ENCODE data around the gene HSD17B3. TPM values are rescaled to one million over a fixed set of nuclear protein-coding genes. Genes with fewer than 3 reads are reported as not detected.
"Not testable (repeated sequence)": the region's sequence is repeated elsewhere in the genome, so short reads cannot be mapped to it uniquely, and the experiment has no call there.

Gene HSD17B3
- polyA plus RNA-seq, 12 donors, result 0.20 to 2.7 (median 0.52) TPM; not detected in 2

GRCh38 chr9:96236854-96237550, 65.0 kb downstream of the HSD17B3 start:
- DNase-seq, result no peak

GRCh38 chr9:96236337-96236736, 65.6 kb downstream of the HSD17B3 start:
- not testable (repeated sequence) for DNase-seq

- peak; percentile 83 for DNase-seq
Observed at GRCh38 chr9:96232539-96233241, 69.3 kb downstream of the HSD17B3 start.

- no peak for DNase-seq
Observed at GRCh38 chr9:96232164-96232538, 69.8 kb downstream of the HSD17B3 start.

- DNase-seq, result no peak
Observed at GRCh38 chr9:96230002-96230401, 72.0 kb downstream of the HSD17B3 start.

DNA sequence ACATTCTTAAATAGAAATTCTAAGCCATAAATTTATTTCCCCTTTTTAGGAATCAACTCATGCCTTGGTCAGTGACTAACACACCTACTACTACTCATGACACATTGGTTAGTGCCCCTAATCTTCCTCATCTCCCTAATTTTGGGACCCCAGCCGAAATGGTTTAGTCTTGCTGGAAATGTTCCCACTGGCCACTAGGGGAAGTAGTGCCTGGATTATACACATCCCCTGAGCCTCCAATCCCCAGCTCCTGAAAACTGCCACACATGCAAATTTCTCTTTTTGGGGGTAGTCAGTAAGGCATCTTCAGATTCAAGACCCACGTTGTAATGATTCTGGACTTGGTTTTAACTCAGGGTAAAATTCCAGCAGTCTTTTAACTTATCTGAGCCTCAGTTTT, 79.8 kb downstream of the HSD17B3 start:
- DNase-seq, result no peak

- no peak for DNase-seq
Observed at GRCh38 chr9:96219900-96220257, 82.1 kb downstream of the HSD17B3 start.

DNA sequence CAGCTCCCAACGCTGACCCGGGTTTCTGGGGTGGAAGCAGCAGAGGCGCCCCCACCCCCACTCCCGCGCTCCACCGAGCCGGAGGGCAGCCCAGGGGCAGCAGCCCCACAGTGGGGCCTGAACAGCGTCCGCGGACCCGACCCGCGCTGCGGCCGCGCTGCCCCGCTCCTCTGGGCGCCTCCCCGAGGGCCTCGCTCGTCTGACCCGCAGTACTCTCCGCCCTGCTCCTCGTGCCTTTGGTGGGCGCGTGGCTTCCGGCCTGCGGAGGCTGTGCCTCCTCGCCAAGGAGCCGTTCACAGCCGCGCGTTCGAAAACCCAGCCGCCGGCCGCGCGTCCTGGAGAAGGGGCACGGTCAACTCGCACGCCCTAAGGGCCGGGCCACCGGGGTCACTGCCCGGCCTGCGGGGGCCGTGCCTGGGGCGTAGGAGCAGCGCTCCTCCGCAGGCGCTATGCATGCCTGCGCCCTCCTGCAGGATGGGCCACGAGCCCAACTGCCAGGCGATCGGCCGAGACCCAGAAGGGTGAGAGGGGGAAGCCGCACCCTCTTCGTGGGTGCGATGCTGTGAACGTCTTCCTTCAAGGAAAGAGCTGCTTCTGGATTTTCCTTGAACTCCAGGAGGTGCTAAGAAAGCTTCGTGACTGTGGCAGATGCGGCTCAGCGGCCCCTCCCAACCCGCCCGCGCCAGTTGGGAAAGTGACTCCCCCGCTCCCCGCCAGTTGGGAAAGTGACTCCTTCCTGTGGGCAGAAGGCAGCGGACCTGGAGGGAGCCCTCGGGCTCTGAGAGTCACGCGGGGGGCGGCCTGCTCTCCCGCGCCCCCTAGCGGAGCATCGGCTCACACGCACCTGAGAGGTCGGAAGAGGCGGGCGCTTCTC, 82.7 kb downstream of the HSD17B3 start:
- DNase-seq, result peak; percentile 42

GRCh38 chr9:96217754-96218693, 84.0 kb downstream of the HSD17B3 start:
- DNase-seq, result peak; percentile 80

- no peak for DNase-seq
Observed at GRCh38 chr9:96217294-96217707, 84.7 kb downstream of the HSD17B3 start.

GRCh38 chr9:96216583-96216982, 85.4 kb downstream of the HSD17B3 start:
- no peak for DNase-seq

DNA sequence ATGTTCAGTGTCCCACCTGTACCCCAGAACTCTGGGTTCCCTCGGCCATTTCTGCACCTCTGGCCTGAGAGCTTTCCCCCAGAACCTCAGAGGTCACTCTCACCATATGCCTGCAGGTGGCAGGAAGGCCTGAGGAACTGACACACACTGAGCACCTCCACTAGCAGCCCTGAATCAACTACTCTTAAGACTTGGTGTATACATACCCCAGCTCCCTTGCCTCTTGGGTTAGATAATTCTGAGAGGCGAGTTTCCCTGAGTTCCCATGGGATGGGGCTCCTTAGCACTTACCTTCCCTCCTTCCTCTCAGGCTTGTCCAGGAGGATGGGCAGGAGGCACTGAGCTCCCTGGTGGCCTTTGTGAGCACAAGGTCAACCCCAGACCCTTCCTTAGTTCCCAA, 86.1 kb downstream of the HSD17B3 start:
- DNase-seq, result no peak

DNA sequence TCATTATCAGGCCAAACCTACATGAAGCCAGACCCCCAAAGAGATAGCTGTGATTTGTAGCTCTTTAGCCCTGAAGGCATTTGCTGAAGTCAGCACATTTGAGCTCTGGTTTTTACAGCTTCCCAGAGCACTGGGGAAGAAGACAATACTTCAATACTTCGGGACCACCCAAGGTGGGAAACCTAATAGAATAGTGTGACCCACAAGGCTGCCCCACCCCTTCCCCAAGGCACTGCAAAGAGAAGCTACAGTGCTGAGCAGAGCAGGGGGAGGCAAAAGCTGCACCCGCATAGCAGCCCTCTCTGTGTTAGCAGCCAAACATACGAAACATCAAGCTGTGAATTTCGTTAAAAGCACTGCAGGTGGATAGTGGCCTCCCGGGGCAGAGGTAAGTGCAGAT, 87.3 kb downstream of the HSD17B3 start:
- no peak for DNase-seq

- DNase-seq, result no peak
Observed at GRCh38 chr9:96209407-96210271, 92.3 kb downstream of the HSD17B3 start.

DNA sequence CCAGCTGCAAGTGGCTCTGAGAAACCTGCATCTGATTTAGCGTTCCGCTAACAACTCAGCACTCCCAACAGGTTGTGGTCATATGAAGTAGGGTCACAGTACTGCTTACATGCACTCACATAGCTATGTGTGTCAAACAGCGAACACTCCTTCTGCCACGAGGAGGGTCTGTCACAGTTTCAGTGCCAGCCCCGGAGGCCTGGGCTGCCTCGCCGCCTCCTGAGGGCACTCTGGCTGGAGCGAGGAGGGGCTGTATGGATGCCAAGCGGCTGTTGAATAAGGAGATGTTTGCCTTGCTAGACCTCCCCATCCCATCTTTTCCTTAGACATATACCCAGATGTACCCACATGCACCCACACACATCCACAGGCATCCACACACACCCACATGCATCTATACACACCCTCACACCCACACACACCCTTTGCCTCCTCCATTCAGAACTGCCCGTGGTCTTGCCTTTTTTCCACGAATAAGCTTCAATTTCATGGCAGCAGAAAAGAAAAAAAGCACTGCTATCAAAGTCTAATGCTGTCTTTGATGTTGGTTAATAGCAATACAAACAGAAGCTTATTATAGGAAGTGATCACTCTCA, 95.7 kb downstream of the HSD17B3 start:
- no peak for DNase-seq

GRCh38 chr9:96204853-96205252, 97.1 kb downstream of the HSD17B3 start:
- DNase-seq, result no peak

- DNase-seq, result peak; percentile 55
Observed at GRCh38 chr9:96203867-96204501, 98.0 kb downstream of the HSD17B3 start.

- no peak for DNase-seq
Observed at GRCh38 chr9:96202971-96203780, 98.8 kb downstream of the HSD17B3 start.

DNA sequence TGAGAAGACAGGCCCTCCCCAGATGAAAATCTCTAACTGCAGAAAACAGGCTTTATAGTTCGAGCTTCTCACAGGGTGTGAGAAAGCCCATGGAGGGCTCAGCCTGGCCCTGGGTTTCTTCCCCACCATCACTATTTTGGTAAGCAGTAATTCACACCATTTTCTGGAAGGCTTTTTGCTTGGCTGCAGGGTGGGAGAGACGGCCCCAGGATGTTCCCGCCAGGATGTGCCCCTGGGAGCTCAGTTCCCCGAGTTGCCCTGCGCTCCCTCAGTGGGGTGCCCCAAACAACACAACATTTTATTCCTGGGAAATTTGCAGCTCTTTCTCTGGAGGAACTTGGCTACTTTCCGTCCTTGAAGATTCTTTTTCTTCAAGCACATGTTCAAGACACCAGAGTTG, 100.8 kb downstream of the HSD17B3 start:
- no peak for DNase-seq

Measured in muscle of arm (tissue), 12 donors.